HG03575 (cell line): ENCODE results near the gene VRK3.
"Not testable (repeated sequence)": the region's sequence is repeated elsewhere in the genome, so short reads cannot be mapped to it uniquely, and the experiment has no call there.

Experiments used
- ATAC-seq: cut with Tn5 transposase; IDR thresholded peaks from one replicate; pipeline ENCODE4 v1.9.1; 2021; ENCODE audit not compliant: unreplicated experiment, insufficient number of reproducible peaks, low FRiP score; ENCODE audit errors: extremely low read depth

The VRK3 gene

GRCh38 chr19:50025022-50025793 is at the start of gene VRK3:
TSS of gene VRK3 (minus strand) at chr19:50025372. CDS start at chr19:50016162, 9,210 bp downstream.
- peak; percentile 67 for ATAC-seq

GRCh38 chr19:50068382-50068781 is 43.2 kb upstream of the VRK3 start:
- ATAC-seq, result not testable (repeated sequence)

GRCh38 chr19:50067575-50067974 is 42.4 kb upstream of the VRK3 start:
- no peak for ATAC-seq

GRCh38 chr19:50065938-50066337 is 40.8 kb upstream of the VRK3 start:
- no peak for ATAC-seq

GRCh38 chr19:50061650-50062049 is 36.5 kb upstream of the VRK3 start:
- no peak for ATAC-seq

- ATAC-seq, result no peak
These were observed 34.9 kb upstream of the VRK3 start for GRCh38 chr19:50060107-50060506.

GRCh38 chr19:50059045-50059444 is 33.9 kb upstream of the VRK3 start:
- no peak for ATAC-seq

GRCh38 chr19:50058425-50058824 is 33.3 kb upstream of the VRK3 start:
- ATAC-seq, result no peak

- ATAC-seq, result no peak
These were observed 27.9 kb upstream of the VRK3 start for GRCh38 chr19:50053119-50053518.

- ATAC-seq, result no peak
These were observed 26.8 kb upstream of the VRK3 start for GRCh38 chr19:50051964-50052363.

GRCh38 chr19:50051228-50051895 is 26.2 kb upstream of the VRK3 start:
- not testable (repeated sequence) for ATAC-seq

- no peak for ATAC-seq
These were observed 25.4 kb upstream of the VRK3 start for GRCh38 chr19:50050406-50051227.

GRCh38 chr19:50047671-50048070 is 22.5 kb upstream of the VRK3 start:
- ATAC-seq, result no peak

- no peak for ATAC-seq
These were observed 21.7 kb upstream of the VRK3 start for GRCh38 chr19:50046649-50047503.

GRCh38 chr19:50044922-50045321 is 19.8 kb upstream of the VRK3 start:
- ATAC-seq, result no peak

GRCh38 chr19:50043967-50044366 is 18.8 kb upstream of the VRK3 start:
- ATAC-seq, result no peak

- ATAC-seq, result no peak
These were observed 17.3 kb upstream of the VRK3 start for GRCh38 chr19:50042363-50043024.

- ATAC-seq, result no peak
These were observed 15.8 kb upstream of the VRK3 start for GRCh38 chr19:50040967-50041366.
